Hematopoietic multipotent progenitor cell treated with erythropoietin and hydrocortisone succinate and interleukin-3 and kit ligand, for 8 days (in vitro differentiated cells): ENCODE measurements around the gene ERC2.

ENCODE experiments used
- DNase-seq: peaks from one replicate; pipeline ENCODE4 v3.0.0-alpha.2; 2015

The ERC2 gene

GRCh38 chr3:56180433-56180832 lies 287.8 kb downstream of the ERC2 start:
- DNase-seq, result no peak

- DNase-seq, result no peak
Observed at GRCh38 chr3:56173601-56174000, 294.7 kb downstream of the ERC2 start.

- no peak for DNase-seq
Observed at GRCh38 chr3:56164436-56164835, 303.8 kb downstream of the ERC2 start.

DNA sequence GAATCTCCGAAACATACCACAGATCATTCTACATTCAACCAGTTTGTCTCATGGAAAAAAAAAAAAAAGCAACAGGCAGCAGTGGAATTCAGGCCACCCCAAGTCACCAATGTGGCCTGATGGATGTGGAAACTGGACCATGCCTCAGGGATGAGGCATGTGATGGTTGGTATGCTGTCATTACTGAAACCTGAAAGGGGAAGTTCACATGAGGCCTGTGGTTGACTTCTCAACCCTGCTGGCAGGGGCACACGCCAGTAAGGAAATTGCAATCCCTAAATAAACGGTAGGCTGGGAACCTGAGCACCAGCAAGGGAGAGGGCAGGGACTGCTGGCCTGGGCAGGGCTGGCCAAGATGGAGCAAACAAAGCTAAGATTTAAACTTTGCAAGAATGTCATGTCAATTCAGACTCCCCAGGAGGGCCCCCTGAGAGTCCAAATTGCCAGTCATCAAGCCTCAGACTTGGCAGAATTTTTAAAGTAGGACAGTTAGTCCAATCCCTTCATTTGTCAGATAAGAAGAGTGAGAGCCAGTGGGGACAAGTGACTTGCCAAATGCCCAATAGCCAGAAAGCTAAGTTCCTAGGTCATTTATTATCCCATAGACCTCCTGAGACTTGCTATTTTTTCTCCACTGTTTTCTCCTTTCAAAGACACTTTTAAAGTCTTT lies 310.4 kb downstream of the ERC2 start:
- DNase-seq, result no peak

DNA sequence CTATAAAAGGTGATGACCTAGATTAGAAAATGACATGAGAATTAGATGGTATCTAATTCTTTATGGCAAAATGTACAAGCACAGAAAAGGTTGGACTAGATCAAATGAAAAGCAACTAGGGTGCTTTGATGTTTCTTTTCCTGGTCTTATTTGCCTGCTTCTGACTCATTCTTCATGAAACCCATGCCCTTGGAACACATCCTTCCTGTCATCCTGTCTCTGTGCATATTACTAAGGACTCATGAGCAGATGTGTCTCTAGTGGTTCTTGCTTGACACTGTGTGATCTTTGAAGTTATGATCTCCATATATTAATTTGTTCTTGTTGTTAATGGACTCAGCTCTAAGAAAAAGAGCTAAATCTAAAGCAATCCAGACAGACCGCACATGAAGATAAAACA lies 314.0 kb downstream of the ERC2 start:
- no peak for DNase-seq

GRCh38 chr3:56147354-56147753 lies 320.9 kb downstream of the ERC2 start:
- no peak for DNase-seq

GRCh38 chr3:56145410-56145809 lies 322.9 kb downstream of the ERC2 start:
- no peak for DNase-seq

- DNase-seq, result no peak
Observed at GRCh38 chr3:56144805-56145204, 323.5 kb downstream of the ERC2 start.

DNA sequence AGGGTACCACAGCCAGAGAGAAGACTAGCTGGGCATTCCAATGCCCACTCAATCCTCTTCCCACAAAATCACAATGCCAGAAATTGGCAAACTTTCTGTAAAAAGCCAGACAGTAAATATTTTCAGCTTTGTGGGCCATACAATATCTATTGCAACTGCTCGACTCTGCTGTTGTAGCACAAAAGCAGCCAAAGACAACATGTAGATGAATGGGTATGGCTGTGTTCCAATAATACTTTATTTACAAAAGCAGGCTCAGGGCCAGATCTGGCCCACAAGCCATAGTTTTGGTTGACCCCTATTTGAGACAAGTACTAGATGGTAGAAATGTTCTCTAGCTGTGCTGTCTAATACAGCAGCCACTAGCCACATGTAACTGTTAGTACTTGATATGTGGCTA lies 330.9 kb downstream of the ERC2 start:
- no peak for DNase-seq

DNA sequence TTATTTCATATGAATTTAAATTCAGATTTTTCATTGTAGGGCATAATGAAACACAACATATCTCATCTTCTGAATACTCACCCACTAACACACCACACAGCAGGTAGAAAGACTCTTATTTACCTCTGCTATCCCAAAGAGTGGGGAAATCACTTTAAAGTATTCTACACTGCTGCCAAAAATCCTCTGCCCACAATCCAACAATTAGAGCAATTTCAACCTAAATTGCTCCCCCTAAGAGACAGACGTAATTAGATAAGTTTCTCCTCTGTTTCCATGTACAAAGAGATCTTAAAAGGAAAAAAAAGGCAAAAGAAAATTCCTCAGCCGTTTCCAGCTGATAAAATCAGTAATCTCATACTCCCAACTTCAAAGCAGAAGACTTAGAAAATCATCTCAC lies 331.8 kb downstream of the ERC2 start:
- no peak for DNase-seq

- DNase-seq, result no peak
Observed at GRCh38 chr3:56135941-56136340, 332.3 kb downstream of the ERC2 start.

DNA sequence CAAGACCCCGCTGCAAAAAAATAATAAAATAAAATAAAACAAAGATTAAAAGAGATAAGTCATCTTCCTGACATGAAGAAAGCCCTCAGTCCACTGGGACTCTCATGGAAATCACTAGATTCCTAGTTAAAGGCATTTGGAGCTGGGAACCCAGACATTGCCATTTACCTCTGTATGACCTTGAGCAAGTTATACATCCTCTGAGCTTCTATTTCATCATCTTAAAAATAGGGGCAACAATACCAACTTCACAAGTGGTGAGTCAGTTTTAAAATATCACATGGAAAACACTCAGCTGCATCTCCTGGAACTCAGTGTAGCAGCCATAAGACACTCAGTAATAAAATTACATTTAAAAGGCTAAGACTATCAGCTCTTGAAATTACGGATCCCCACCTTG lies 334.8 kb downstream of the ERC2 start:
- no peak for DNase-seq

DNA sequence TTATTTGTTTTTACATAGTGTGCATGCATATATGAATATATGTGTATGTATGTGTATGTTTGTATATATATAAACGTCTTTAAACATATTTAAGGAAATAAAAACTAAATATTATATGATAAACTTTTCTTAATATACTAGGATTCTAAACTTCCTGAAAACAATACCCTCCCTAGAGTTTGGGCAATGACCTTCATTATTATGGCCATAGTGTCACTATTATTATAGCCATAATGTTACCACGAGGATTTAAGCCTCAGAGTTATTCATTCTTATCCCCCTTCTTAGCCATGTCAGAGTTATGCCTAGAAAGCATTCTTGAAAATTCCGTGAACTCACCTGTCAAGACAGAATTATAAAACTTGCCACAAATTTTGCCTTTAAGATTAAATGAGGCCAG lies 335.5 kb downstream of the ERC2 start:
- no peak for DNase-seq

DNA sequence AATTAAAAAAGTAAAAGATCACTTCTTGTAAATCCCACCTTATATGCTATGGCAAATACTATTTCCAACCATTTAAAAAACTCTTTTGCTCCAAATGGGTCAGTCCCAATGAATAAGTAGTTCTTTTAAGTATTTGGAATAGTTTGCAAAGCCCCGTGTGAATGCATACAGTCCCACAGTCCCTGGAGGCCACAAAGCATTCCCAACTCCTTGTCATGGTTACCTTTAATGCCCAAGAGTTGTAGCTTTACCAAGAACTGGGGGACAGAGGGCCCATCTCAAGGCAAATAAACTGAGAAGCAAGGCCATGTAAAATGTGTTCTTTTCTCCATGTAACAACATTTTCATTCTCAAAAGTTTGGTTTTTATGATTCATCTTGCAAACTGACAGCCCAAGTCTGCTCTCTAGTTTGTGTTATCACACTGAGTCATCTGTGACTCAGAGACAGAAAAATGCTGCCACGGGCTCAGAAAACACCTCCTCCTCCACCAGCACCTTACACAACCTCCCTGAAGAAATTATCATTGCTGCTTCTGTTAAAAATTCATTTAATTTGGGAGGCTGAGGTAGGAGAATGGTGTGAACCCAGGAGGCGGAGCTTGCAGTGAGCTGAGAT lies 336.2 kb downstream of the ERC2 start:
- no peak for DNase-seq

GRCh38 chr3:56130036-56130435 lies 338.2 kb downstream of the ERC2 start:
- DNase-seq, result no peak

DNA sequence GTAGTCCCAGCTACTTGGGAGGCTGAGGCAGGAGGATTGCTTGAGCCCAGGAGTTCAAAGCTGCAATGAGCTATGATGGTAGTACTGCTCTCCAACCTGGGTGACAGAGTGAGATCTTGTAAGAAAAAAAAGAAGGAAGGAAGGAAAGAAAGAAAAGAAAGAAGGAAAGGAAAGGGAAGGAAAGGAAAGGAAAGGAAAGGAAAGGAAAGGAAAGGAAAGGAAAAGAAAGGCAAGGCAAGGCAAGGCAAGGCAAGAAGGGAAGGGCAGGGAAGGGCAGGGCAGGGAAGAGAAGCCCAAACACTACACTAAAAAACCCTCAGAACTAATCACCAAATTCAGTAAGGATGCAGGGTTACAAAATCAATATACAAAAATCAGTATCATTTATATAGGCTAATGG lies 341.6 kb downstream of the ERC2 start:
- DNase-seq, result no peak

- no peak for DNase-seq
Observed at GRCh38 chr3:56125358-56126005, 342.8 kb downstream of the ERC2 start.

- DNase-seq, result no peak
Observed at GRCh38 chr3:56124546-56124945, 343.7 kb downstream of the ERC2 start.

DNA sequence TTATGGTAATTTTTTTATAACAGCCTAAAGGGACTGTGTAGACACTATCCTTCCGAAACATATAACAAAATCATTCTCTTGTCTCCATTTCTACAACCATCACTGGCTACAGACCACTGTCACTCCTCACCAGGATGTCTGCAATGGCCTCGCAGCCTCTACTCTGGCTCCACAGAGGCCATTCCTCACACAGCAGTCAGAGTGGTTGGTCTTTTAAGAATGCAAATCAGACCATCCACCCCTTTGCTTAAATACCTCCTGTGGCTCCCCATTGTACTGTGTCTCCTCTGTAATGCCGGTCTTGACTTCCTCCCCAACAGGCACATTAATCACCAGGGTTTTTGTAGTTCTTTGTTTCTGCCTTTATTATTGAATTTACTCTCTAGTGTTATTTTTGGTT lies 344.8 kb downstream of the ERC2 start:
- no peak for DNase-seq

DNA sequence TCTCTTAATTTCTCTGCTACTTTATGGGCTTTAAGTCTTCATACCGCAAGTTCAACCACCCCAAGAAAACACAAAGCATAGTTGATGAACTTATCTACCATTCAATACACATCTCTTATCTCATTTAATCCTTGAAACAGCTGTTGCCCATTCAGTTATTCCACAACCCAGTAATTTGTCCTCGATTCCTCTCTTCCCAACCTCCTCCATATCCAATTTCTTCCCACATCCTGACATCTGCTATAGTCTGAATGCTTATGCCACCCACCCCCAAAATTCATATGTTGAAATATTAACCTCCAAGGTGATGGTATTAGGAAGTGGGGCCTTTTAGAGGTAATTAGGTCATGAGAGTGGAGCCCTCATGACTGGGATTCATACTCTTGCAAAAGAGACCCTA lies 345.4 kb downstream of the ERC2 start:
- DNase-seq, result no peak

- DNase-seq, result no peak
Observed at GRCh38 chr3:56121716-56122115, 346.6 kb downstream of the ERC2 start.

- no peak for DNase-seq
Observed at GRCh38 chr3:56119575-56120349, 348.5 kb downstream of the ERC2 start.

DNA sequence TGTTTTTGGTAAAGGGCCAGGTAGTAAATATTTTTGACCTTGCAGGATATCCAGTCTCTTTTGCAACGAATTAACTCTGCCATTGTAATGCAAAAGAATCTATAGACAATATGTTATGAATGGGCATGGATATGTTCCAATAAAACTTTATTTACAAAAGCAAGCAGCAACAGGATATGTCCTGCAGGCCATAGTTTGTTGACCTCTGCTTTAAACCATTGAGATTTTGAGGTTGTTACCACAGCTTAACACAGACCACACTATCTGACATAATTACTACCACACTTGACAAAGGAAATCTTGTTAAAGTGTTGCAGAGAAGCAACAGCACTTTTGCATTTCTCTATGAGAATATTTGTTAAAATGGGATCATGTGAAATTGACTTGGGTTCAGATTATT lies 349.3 kb downstream of the ERC2 start:
- no peak for DNase-seq

GRCh38 chr3:56115698-56116097 lies 352.6 kb downstream of the ERC2 start:
- no peak for DNase-seq
